ENCODE data around the gene ITIH3. TPM values are rescaled to one million over a fixed set of nuclear protein-coding genes. Genes with fewer than 3 reads are reported as not detected.

The ITIH3 gene
- total RNA-seq, 4 donors from 2014 or later = 0.26 to 3.7 (median 1.3) TPM; not detected in 1

GRCh38 chr3:52789746-52790040 is 4.9 kb upstream of the ITIH3 start:
- DNase-seq = no peak
- Histone ChIP-seq H3K4me3 (no peak overlapping the region), H3K27ac (no peak overlapping the region), H3K36me3 (no peaks in the 10 kb centered on the region), H3K9me3 (no peaks in the 10 kb centered on the region), H3K27me3 (no peaks in the 10 kb centered on the region), H3K4me1 (peaks cover 0 to 6% (median 0%) of the 10 kb centered on the region in 3 donors)
- 65% methylated on average over 2 to 5 of the region's 6 CpGs for WGBS, 2 donors
- intact Hi-C loops (cut with DNase I) = no loop called here
- TF ChIP-seq POLR2A (IDR thresholded peaks at IDR 0.05) (no peak), CTCF (IDR thresholded peaks at IDR 0.05) (no peak)

- 83 to 91% methylated on average over 3 to 4 of the region's 7 CpGs for WGBS, 2 donors
- Histone ChIP-seq H3K36me3 (no peaks in the 10 kb centered on the region), H3K4me1 (peaks cover 0 to 6% (median 0%) of the 10 kb centered on the region in 3 donors), H3K9me3 (no peaks in the 10 kb centered on the region), H3K27me3 (no peaks in the 10 kb centered on the region), H3K27ac (no peak overlapping the region), H3K4me3 (no peak overlapping the region)
- intact Hi-C loops (cut with DNase I) = no loop called here
- TF ChIP-seq CTCF (IDR thresholded peaks at IDR 0.05) (no peak), POLR2A (IDR thresholded peaks at IDR 0.05) (no peak)
- DNase-seq = no peak
These were observed 4.3 kb upstream of the ITIH3 start for GRCh38 chr3:52790337-52790736.

GRCh38 chr3:52790741-52791140 is 3.9 kb upstream of the ITIH3 start:
- no peak for DNase-seq
- no peaks in the 10 kb centered on the region for H3K36me3 ChIP-seq
- H3K4me3 ChIP-seq = no peak overlapping the region
- H3K27ac ChIP-seq = no peak overlapping the region
- WGBS, 2 donors = 75 to 82% methylated on average over 5 of the region's 13 CpGs
- intact Hi-C loops (cut with DNase I) = no loop called here
- H3K9me3 ChIP-seq = no peaks in the 10 kb centered on the region
- H3K4me1 ChIP-seq = peaks cover 0 to 6% (median 0%) of the 10 kb centered on the region in 3 donors
- H3K27me3 ChIP-seq = no peaks in the 10 kb centered on the region
- TF ChIP-seq CTCF (IDR thresholded peaks at IDR 0.05) (no peak), POLR2A (IDR thresholded peaks at IDR 0.05) (no peak)

GRCh38 chr3:52791366-52791765 is 3.2 kb upstream of the ITIH3 start:
- DNase-seq = no peak
- 75 to 82% methylated on average over 5 to 6 of the region's 12 CpGs for WGBS, 2 donors
- Histone ChIP-seq H3K4me1 (peaks cover 0 to 6% (median 0%) of the 10 kb centered on the region in 3 donors), H3K36me3 (no peaks in the 10 kb centered on the region), H3K9me3 (no peaks in the 10 kb centered on the region), H3K4me3 (no peak overlapping the region), H3K27me3 (no peaks in the 10 kb centered on the region), H3K27ac (no peak overlapping the region)
- intact Hi-C loops (cut with DNase I) = no loop called here
- TF ChIP-seq POLR2A (IDR thresholded peaks at IDR 0.05) (no peak), CTCF (IDR thresholded peaks at IDR 0.05) (no peak)

GRCh38 chr3:52791928-52792327 is 2.7 kb upstream of the ITIH3 start:
- intact Hi-C loops (cut with DNase I) = no loop called here
- TF ChIP-seq CTCF (IDR thresholded peaks at IDR 0.05) = no peak
- TF ChIP-seq POLR2A (IDR thresholded peaks at IDR 0.05) = no peak
- no peaks in the 10 kb centered on the region for H3K27me3 ChIP-seq
- H3K4me3 ChIP-seq = no peak overlapping the region
- no peak for DNase-seq
- no peak overlapping the region for H3K27ac ChIP-seq
- H3K4me1 ChIP-seq = peaks cover 0 to 6% (median 0%) of the 10 kb centered on the region in 3 donors
- no peaks in the 10 kb centered on the region for H3K9me3 ChIP-seq
- 0% methylated on average over 1 of the region's 4 CpGs; no CpG with 5 or more reads in 1 of the 2 donors for WGBS, 2 donors
- H3K36me3 ChIP-seq = no peaks in the 10 kb centered on the region

All from esophagus squamous epithelium (tissue), 5 donors.